Gastrocnemius medialis (tissue), 4 donors: ENCODE data around the gene ZNF883.

Experiments
- POLR2A ChIP-seq, 2 donors: fragments of 450-650 bp; IDR thresholded peaks; one replicate each; pipeline ENCODE4 v1.6.1; 2017; ENCODE audit warnings: antibody characterized with exemption in 2 of 2, mild to moderate bottlenecking in 2 of 2, moderate library complexity in 2 of 2
- TF ChIP-seq, protein P1 (sequence below), 5 experiments: fragments of 450-650 bp in 3 of 5; fragments of 200-600 bp in 2 of 5; sonication (generic) in 2 of 5; IDR thresholded peaks in 4 of 5; conservative IDR thresholded peaks in 1 of 5; 1 replicate in 4 of 5; 2 replicates in 1 of 5; pipeline ENCODE4 v1.5.1; 2016 to 2019; ENCODE audit warnings: antibody characterized with exemption in 5 of 5, mild to moderate bottlenecking in 3 of 5, moderate library complexity in 3 of 5

DNA sequence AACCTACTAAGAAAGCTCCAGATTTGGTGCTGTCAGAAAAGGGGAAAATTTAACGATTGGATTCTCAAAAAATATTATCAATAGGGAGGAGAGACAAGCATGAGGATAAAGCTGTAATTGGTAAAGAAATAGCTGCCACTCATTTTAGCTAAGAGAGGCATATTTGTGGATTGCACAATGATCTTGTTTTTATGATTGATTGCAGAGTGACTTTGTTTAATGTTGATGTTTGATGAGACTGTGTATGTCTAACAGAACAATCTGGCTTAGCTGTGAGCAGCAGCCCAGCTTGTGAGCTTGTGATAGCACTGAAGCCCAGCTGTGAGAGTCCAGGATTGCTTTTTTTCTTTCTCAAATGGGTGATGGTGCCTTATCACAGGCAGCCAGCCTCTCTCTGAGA is 56.4 kb downstream of the ZNF883 start:
- TF ChIP-seq, protein P1, sequence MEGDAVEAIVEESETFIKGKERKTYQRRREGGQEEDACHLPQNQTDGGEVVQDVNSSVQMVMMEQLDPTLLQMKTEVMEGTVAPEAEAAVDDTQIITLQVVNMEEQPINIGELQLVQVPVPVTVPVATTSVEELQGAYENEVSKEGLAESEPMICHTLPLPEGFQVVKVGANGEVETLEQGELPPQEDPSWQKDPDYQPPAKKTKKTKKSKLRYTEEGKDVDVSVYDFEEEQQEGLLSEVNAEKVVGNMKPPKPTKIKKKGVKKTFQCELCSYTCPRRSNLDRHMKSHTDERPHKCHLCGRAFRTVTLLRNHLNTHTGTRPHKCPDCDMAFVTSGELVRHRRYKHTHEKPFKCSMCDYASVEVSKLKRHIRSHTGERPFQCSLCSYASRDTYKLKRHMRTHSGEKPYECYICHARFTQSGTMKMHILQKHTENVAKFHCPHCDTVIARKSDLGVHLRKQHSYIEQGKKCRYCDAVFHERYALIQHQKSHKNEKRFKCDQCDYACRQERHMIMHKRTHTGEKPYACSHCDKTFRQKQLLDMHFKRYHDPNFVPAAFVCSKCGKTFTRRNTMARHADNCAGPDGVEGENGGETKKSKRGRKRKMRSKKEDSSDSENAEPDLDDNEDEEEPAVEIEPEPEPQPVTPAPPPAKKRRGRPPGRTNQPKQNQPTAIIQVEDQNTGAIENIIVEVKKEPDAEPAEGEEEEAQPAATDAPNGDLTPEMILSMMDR (IDR thresholded peaks at IDR 0.05 in 4 of 5, conservative IDR thresholded peaks at IDR 0.05 in 1 of 5): no peak
- TF ChIP-seq POLR2A (IDR thresholded peaks at IDR 0.05): no peak
